GM21576 (cell line): ENCODE measurements around the gene NMNAT3.

Source experiments
- ATAC-seq: cut with Tn5 transposase; IDR thresholded peaks from one replicate; pipeline ENCODE4 v1.9.1; 2021; ENCODE audit warnings: mild to moderate bottlenecking, moderate library complexity; ENCODE audit not compliant: unreplicated experiment

The NMNAT3 gene

GRCh38 chr3:139548801-139549200, 129.0 kb downstream of the NMNAT3 start:
- no peak for ATAC-seq

DNA sequence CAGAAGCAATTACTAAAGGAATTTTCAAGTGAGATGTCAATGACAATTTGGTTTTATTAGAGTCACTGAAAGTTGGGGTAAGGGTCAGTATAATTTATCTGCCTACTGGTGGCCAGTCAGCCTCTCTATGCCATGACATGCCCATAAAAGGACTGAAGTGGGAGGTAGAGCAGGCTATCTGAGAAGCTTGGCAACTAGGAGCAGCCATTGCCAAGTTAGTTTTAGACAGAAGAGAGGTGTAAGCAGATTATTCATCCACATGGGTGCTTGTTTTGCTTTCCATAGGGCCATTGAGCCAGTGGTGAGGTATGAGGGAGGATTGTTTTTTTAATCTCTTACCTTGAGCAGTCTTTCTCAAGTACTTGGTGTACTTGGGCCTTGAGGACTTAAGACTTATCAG, 130.1 kb downstream of the NMNAT3 start:
- ATAC-seq, result no peak

DNA sequence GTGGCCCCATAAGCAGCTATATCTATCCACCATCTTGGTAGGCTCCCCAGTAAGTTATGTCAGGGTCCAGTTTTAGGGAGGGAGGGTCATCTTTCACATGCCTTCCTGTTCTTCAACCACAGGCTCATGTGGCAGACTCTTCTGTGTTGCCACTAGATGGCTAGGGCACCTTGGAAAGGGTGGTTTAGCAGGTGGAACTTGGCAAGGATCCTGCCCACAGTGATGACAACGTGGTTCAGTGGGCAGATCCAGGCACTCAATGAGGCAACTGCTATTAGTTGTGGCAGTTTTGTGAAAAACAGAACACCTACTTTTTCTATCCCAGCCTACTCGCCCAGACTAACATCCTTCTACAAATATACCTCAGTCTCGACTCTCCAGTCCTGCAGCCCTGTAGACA, 131.0 kb downstream of the NMNAT3 start:
- ATAC-seq, result no peak

DNA sequence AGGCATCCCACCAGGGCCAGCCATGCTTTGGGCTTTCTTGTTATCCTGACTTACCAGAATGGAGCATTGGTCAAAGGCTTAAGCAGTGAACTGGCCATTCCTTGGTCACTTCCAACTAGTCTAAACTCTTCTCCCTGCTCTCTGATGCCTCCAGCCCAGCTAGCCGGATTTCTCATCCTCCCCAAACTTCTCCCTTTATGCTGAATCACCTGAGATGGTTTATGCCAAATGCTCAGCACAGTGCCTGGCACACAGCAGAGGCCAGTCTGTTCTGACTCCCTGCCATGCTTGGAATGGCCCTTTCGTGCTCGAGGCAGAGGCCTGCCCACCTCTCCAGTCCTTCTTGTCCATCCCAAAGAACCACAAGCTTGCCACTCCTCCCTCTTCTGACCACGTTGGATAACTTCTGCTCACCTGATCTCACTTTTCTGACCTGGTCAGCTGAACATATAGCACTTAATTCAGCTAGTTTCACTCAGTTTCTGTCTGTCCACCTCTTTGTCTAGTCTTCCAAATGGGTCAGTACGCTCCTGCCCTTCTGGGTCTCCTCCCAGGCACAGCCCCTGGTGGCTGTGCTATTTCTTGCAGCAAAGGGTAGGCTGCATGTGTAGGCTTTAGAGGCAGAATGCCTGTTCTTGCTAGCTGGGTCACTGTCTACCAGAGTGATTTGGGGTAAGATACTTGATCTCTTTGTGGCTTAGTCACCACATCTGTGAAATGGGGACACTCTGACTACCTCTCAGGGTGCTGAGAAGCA, 136.1 kb downstream of the NMNAT3 start:
- ATAC-seq, result no peak

- no peak for ATAC-seq
These were observed 136.9 kb downstream of the NMNAT3 start for GRCh38 chr3:139540651-139541531.

GRCh38 chr3:139538733-139539132, 139.0 kb downstream of the NMNAT3 start:
- ATAC-seq, result no peak

DNA sequence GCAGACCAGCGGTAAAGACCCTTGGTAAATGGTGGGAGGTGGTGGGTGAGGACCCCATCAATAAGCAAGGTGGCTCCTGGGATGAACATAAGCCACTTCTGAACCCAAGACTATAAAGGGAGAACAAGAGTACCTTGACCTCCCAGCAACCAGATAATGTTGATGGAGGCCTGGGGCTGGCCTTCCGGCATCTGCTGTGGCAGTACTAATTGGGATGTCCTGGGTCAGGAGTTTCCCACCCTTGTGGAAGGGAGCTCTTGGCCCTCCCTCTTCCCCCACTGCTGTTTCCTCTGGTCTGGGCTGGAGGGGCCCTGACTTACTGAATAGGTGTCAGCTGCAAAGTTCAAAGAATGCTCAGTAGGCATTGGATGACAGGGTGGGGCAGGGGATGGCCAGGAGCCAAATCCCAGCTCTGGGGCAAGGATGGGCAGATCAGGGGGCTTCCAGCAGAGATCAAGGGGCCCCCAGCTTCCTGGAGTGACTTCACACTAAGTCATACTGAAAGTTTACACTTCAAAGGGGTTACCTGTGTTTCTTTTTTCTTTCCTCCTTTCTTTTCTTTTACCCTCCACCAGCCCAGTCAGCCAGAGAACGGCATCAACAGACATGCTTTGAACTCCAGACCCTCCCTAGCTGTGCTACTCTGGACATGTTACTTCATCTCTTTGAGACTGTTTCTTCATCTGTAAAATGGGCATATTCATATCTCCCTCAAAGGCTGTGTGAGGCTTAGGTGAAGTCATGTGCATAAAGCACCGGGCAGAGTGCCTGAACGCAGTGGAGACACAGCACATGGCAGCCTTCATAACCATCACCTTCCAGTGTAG, 139.8 kb downstream of the NMNAT3 start:
- ATAC-seq, result no peak

GRCh38 chr3:139537361-139537760, 140.4 kb downstream of the NMNAT3 start:
- ATAC-seq, result no peak

- ATAC-seq, result no peak
These were observed 142.5 kb downstream of the NMNAT3 start for GRCh38 chr3:139534992-139535879.

DNA sequence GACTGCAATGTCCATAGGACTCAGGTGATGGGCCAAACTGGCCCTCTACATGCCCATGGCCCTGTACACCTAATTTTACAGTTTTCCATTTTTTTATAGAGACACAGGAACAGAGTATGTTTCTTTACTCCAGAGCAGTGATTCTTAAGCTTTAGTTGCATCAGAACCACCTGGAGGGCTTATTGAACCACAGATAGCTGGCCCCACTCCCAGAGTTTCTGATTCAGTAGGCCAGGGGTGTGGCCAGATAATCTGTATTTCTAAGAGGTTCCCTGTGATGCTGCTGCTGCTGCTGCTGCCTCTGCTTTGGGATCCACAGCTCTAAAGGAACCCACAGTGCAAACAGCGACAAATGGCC, 143.3 kb downstream of the NMNAT3 start:
- ATAC-seq, result peak; percentile 57

DNA sequence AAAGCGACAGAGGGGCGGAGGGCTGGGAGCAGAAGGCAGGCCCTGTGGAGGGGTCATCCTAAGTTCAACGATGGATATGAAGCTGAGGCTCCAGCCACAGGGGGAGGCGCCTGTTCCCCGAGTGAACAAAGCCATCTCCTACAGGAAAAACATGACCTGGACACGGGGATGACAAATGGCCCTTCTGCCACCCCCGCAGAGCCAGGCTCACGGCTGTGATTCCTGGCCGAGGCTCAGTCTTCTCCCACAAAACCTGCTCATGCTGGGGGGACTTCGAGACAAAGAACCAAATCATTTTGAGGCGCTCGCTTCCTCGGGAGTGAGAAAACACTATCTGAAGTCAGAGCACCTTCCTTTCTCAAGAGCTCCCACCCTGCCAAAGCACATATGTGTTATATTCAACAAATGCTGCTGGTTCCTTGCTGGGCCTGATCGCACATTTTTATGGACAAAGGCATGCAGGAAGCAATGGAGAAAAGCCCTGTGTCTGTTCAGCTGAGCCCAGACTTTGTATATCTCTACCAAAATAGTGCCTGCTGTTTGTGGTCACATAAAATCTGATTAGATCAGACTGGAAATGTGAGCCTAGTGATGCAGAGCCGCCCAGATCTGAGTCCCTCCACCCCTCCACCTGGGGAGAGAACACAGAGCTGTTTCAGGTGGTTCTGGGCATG, 143.9 kb downstream of the NMNAT3 start:
- ATAC-seq, result peak; percentile 32

GRCh38 chr3:139532976-139533375, 144.8 kb downstream of the NMNAT3 start:
- no peak for ATAC-seq

GRCh38 chr3:139530717-139531116, 147.1 kb downstream of the NMNAT3 start:
- no peak for ATAC-seq

DNA sequence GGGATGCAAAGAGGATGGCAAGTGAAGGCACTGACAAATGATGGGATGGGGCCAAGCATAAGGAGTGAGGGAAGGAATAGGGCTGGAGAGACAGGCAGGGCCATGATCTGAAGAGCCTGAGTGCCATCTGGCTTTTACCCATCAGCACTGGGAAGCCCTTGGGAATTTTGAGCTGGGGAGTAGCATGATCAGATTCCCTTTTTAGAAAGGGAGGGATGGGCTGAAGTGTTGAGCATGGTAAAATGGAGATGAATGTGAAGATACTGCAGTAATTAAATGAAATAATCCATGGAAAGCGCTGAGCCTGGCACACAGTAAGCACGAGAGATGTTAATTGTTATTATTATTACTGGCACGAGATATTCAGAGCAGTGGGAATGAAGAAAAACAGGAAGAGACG, 148.1 kb downstream of the NMNAT3 start:
- ATAC-seq, result no peak

DNA sequence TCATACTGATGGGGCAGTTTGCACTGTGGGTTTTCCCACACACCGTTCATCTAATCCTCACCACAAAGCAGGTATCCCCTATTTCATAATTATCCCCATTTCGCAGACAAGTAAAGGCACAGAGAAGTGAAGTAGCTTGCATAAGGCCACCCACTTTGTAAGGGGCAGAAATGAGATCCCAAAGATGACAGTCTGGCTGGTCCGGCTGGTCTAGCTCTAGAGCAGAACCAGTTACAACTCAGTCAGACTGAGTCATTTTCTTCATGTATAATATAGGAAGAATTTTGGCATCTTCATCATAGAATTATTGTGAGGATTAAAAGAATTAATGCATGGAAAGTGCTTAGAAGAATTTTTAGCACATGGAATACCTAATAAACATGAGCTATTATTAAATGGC, 148.8 kb downstream of the NMNAT3 start:
- ATAC-seq, result no peak

- no peak for ATAC-seq
These were observed 149.5 kb downstream of the NMNAT3 start for GRCh38 chr3:139528281-139528680.

DNA sequence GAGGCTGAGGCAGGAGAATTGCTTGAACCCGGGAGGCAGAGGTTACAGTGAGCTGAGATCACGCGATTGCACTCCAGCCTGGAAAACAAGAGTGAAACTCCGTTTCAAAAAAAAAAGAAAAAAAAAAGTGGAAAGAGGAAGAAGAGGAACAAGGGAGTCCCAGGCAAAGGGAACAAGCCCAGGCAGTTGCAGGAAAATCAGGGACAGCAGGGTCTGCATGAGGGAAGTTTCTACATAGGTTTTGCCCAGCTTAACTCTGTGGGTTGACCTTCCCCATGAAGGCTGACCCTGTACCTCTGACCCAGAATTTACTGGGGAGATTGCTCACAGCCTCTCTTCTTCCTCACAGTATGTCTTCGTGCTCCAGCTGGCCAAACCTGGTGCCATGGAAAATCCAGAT, 150.5 kb downstream of the NMNAT3 start:
- no peak for ATAC-seq

GRCh38 chr3:139526146-139526545, 151.6 kb downstream of the NMNAT3 start:
- no peak for ATAC-seq

DNA sequence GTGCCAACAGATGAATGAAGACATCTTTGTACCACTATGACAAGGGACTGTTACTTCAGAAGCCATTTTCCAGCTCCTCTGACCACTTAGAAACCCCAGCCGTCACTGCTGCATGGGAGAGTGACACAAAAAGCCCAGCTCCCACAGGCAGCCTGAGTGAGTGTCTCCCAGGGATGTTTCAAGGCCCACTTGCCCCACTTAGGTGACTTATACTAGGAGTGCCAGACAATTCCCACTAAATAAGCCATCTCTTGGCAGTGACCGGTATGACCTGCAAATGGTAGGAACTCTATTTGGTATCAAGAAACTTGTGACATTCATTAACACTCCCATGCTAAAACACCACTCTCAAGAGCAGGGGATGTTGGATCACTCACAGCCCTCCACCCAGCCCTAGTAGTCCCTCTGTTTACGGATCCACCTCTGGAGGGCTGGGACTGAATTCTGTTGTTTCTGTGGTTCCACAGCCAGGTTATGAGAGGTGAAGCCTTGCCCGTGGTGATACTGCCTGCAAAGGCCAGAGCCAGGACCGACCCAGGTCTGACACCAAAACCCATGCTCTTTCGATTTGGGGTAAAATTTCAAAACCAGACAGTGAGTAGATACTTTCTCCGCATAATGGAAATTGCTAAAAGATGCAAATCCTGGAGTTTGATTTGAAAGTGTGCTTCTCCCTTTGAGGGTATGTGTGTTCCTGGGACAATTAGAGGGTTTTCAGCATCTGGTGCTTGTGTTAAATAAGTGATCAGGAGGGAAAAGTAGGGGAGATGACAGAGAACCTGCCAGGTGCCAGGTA, 152.7 kb downstream of the NMNAT3 start:
- no peak for ATAC-seq
